Keratinocyte (primary cell): ENCODE measurements around the gene TMEM247.

Experiments used
- CTCF ChIP-seq, 3 experiments: IDR thresholded peaks in 1 of 3; conservative IDR thresholded peaks in 1 of 3; optimal IDR thresholded peaks in 1 of 3; 2 replicates in 2 of 3; 3 replicates in 1 of 3; pipeline versions ENCODE3 to v1.5.1; 2011; ENCODE audit warnings: low read length in 3 of 3, mild to moderate bottlenecking in 3 of 3, moderate library complexity in 2 of 3, control low read depth in 1 of 3, inconsistent platforms in 1 of 3; ENCODE audit not compliant: insufficient read depth in 2 of 3; ENCODE audit errors: extremely low read depth in 1 of 3
- EZH2 ChIP-seq: IDR thresholded peaks from one replicate; pipeline ENCODE4 v1.6.1; 2012; ENCODE audit warnings: inconsistent platforms, mild to moderate bottlenecking, low read length, moderate library complexity

- TF ChIP-seq CTCF (optimal IDR thresholded peaks at IDR 0.05 in 1 of 3, IDR thresholded peaks at IDR 0.05 in 1 of 3, conservative IDR thresholded peaks at IDR 0.05 in 1 of 3; ENCODE audit: extremely low read depth in 1 of 3, insufficient read depth in 2 of 3, low read length in 3 of 3) (no peak), EZH2 (no peak)
These were observed 24.3 kb downstream of the TMEM247 start for GRCh38 chr2:46503686-46504085.
